ENCODE data around the gene MOSPD3.
A peak's percentile ranks its signal among the peaks of the same experiment; 100 is the strongest.

MOSPD3 gene

GRCh38 chr7:100626530-100627237 is 14.3 kb downstream of the MOSPD3 start:
- peak; percentile 89 for DNase-seq

- DNase-seq: no peak
Measured at GRCh38 chr7:100627238-100627549, 14.9 kb downstream of the MOSPD3 start.

- DNase-seq: peak; percentile 72
Measured at GRCh38 chr7:100629117-100629716, 16.9 kb downstream of the MOSPD3 start.

- no peak for DNase-seq
Measured at GRCh38 chr7:100630066-100630465, 17.7 kb downstream of the MOSPD3 start.

GRCh38 chr7:100632951-100633717 is 20.8 kb downstream of the MOSPD3 start:
- DNase-seq: peak; percentile 78

GRCh38 chr7:100639995-100640516 is 27.7 kb downstream of the MOSPD3 start:
- DNase-seq: no peak

- no peak for DNase-seq
Measured at GRCh38 chr7:100640517-100641440, 28.4 kb downstream of the MOSPD3 start.

GRCh38 chr7:100641463-100641859 is 29.1 kb downstream of the MOSPD3 start, which contains the start of gene TFR2:
Gene TFR2 (minus strand): TSS chr7:100641552. CDS start chr7:100641509, 43 bp downstream.
- DNase-seq: no peak

- no peak for DNase-seq
Measured at GRCh38 chr7:100641860-100642533, 29.7 kb downstream of the MOSPD3 start.

GRCh38 chr7:100642534-100642907 is 30.2 kb downstream of the MOSPD3 start:
- DNase-seq: peak; percentile 63

- DNase-seq: no peak
Measured at GRCh38 chr7:100649826-100650565, 37.7 kb downstream of the MOSPD3 start.

- DNase-seq: no peak
Measured at GRCh38 chr7:100654908-100655831, 42.8 kb downstream of the MOSPD3 start.

GRCh38 chr7:100655908-100656674 is 43.8 kb downstream of the MOSPD3 start, which contains the start of gene ACTL6B:
Gene ACTL6B (minus strand): TSS chr7:100656448. CDS start chr7:100656354, 94 bp downstream.
- peak; percentile 67 for DNase-seq

- DNase-seq: peak; percentile 43
Measured at GRCh38 chr7:100662194-100662776, 49.9 kb downstream of the MOSPD3 start.
